Measurements from ENCODE around the gene MMP10. TPM values are rescaled to one million over a fixed set of nuclear protein-coding genes. Genes with fewer than 3 reads are reported as not detected.

Gene MMP10
- polyA plus RNA-seq, 3 donors = not detected

GRCh38 chr11:102770191-102770590 is 10.2 kb downstream of the MMP10 start:
- Histone ChIP-seq H3K79me2 (ENCODE audit: insufficient read depth, low read length) (no peaks in the 10 kb centered on the region), H3K36me3 (replicated peaks in 1 of 2; ENCODE audit: control insufficient read depth in 1 of 2, insufficient read depth in 2 of 2, low read length in 2 of 2) (no peaks in the 10 kb centered on the region), H4K20me1 (ENCODE audit: insufficient read depth, low read length) (no peaks in the 10 kb centered on the region), H3K27me3 (ENCODE audit: control insufficient read depth in 2 of 2, insufficient read depth in 2 of 2, low read length in 2 of 2) (peaks cover 3 to 11% of the 10 kb centered on the region in 2 donors), H3K4me1 (ENCODE audit: control insufficient read depth in 1 of 2, insufficient read depth in 2 of 2, low read length in 2 of 2) (no peaks in the 10 kb centered on the region), H3K27ac (ENCODE audit: low read depth in 1 of 2, low read length in 2 of 2) (no peak overlapping the region), H3K4me2 (replicated peaks; ENCODE audit: extremely low read depth, low read length, poor library complexity, severe bottlenecking) (no peak overlapping the region), H3K9me3 (replicated peaks in 1 of 2; ENCODE audit: control insufficient read depth in 1 of 2, insufficient read depth in 1 of 2, low read length in 2 of 2) (no peaks in the 10 kb centered on the region), H3K4me3 (replicated peaks in 1 of 3; ENCODE audit: low read depth in 2 of 3, low read length in 3 of 3) (no peak overlapping the region), H3K9ac (ENCODE audit: insufficient read depth, low read length, poor library complexity, severe bottlenecking) (no peak overlapping the region), H2AFZ (ENCODE audit: insufficient read depth, low read depth, low read length, poor library complexity, severe bottlenecking) (no peak overlapping the region)
- Mint-ChIP-seq H3K27me3 (ENCODE audit: low read depth in 3 of 3) (peaks cover 6 to 24% (median 17%) of the 10 kb centered on the region in 3 donors), H3K27ac (no peak overlapping the region), H3K4me3 (no peak overlapping the region), H3K4me1 (no peaks in the 10 kb centered on the region), H3K36me3 (no peaks in the 10 kb centered on the region), H3K9me3 (peaks cover 0 to 5% (median 2%) of the 10 kb centered on the region in 7 donors)
- no peak for DNase-seq
- no peak for TF ChIP-seq CTCF (IDR thresholded peaks at IDR 0.05)
- intact Hi-C loops (cut with micrococcal nuclease) = no loop called here

GRCh38 chr11:102767800-102768199 is 12.6 kb downstream of the MMP10 start:
- no peak for TF ChIP-seq CTCF (IDR thresholded peaks at IDR 0.05)
- Mint-ChIP-seq H3K36me3 (no peaks in the 10 kb centered on the region), H3K4me3 (no peak overlapping the region), H3K27me3 (ENCODE audit: low read depth in 3 of 3) (peaks cover 11 to 39% (median 28%) of the 10 kb centered on the region in 3 donors), H3K9me3 (peaks cover 0 to 5% (median 2%) of the 10 kb centered on the region in 7 donors), H3K4me1 (no peaks in the 10 kb centered on the region), H3K27ac (no peak overlapping the region)
- no peaks in the 10 kb centered on the region for H3K9me3 ChIP-seq (replicated peaks in 1 of 2; ENCODE audit: control insufficient read depth in 1 of 2, insufficient read depth in 1 of 2, low read length in 2 of 2)
- peaks cover 10 to 17% of the 10 kb centered on the region in 2 donors for H3K27me3 ChIP-seq (ENCODE audit: control insufficient read depth in 2 of 2, insufficient read depth in 2 of 2, low read length in 2 of 2)
- no peaks in the 10 kb centered on the region for H3K79me2 ChIP-seq (ENCODE audit: insufficient read depth, low read length)
- H3K36me3 ChIP-seq (replicated peaks in 1 of 2; ENCODE audit: control insufficient read depth in 1 of 2, insufficient read depth in 2 of 2, low read length in 2 of 2) = no peaks in the 10 kb centered on the region
- WGBS (ENCODE audit: insufficient coverage) = 38% methylated on average over 10 of the region's 18 CpGs
- no peak overlapping the region for H3K27ac ChIP-seq (ENCODE audit: low read depth in 1 of 2, low read length in 2 of 2)
- no peak overlapping the region for H2AFZ ChIP-seq (ENCODE audit: insufficient read depth, low read depth, low read length, poor library complexity, severe bottlenecking)
- H4K20me1 ChIP-seq (ENCODE audit: insufficient read depth, low read length) = no peaks in the 10 kb centered on the region
- intact Hi-C loops (cut with micrococcal nuclease) = no loop called here
- no peak overlapping the region for H3K9ac ChIP-seq (ENCODE audit: insufficient read depth, low read length, poor library complexity, severe bottlenecking)
- no peak overlapping the region for H3K4me2 ChIP-seq (replicated peaks; ENCODE audit: extremely low read depth, low read length, poor library complexity, severe bottlenecking)
- no peak overlapping the region for H3K4me3 ChIP-seq (replicated peaks in 1 of 3; ENCODE audit: low read depth in 2 of 3, low read length in 3 of 3)
- H3K4me1 ChIP-seq (ENCODE audit: control insufficient read depth in 1 of 2, insufficient read depth in 2 of 2, low read length in 2 of 2) = no peaks in the 10 kb centered on the region
- no peak for DNase-seq

Data from CD14-positive monocyte (primary cell).